Left lung (tissue), 10 donors: ENCODE results near the gene ESPL1. TPM values are rescaled to one million over a fixed set of nuclear protein-coding genes. Genes with fewer than 3 reads are reported as not detected.

Experiments used
- ATAC-seq: fragments of 200-7000 bp; cut with Tn5 transposase; one replicate; pipeline ENCODE4 v1.9.1; 2020; ENCODE audit warnings: moderate library complexity
- DNase-seq, 4 donors: peaks; one replicate each; pipeline ENCODE4 v3.0.0-alpha.2; 2013 to 2020
- H3K27ac ChIP-seq, 2 donors: fragments of 200-600 bp; sonication (generic) in 1 of 2; one replicate each; pipeline versions ENCODE4 v1.5.0 to v1.8.0; 2020 to 2021
- H3K27me3 ChIP-seq, 2 donors: fragments of 200-600 bp; sonication (generic) in 1 of 2; one replicate each; pipeline versions ENCODE4 v1.5.0 to v1.8.0; 2020 to 2021
- H3K36me3 ChIP-seq, 2 donors: fragments of 200-600 bp; sonication (generic) in 1 of 2; one replicate each; pipeline versions ENCODE4 v1.5.0 to v1.8.0; 2020 to 2021
- H3K4me1 ChIP-seq, 2 donors: fragments of 200-600 bp; one replicate each; pipeline ENCODE4 v1.8.0; 2021
- H3K4me3 ChIP-seq, 2 donors: fragments of 200-600 bp; sonication (generic) in 1 of 2; one replicate each; pipeline versions ENCODE4 v1.5.0 to v1.8.0; 2020 to 2021; ENCODE audit warnings: mild to moderate bottlenecking in 1 of 2
- H3K9me3 ChIP-seq, 2 donors: fragments of 200-600 bp; sonication (generic) in 1 of 2; one replicate each; pipeline versions ENCODE4 v1.5.0 to v1.8.0; 2020 to 2021
- CTCF ChIP-seq, 2 donors: fragments of 200-600 bp; sonication (generic) in 1 of 2; IDR thresholded peaks; one replicate each; pipeline versions ENCODE4 v1.5.0 to v1.8.0; 2021; ENCODE audit warnings: antibody characterized with exemption in 2 of 2
- intact Hi-C, 2 donors: fragments of 100-400 bp; cut with DNase I; formaldehyde crosslinking; loops; one replicate each; pipeline versions ENCODE4 v1.11.2 to v1.14.2; 2022
- polyA plus RNA-seq, 6 donors: library from polyadenylated mRNA; unstranded; fragments of 120-200 nt; gene quantifications; one replicate each; pipeline ENCODE4 v1.2.1, GENCODE V29; 2013; ENCODE audit not compliant: insufficient read length in 6 of 6
- total RNA-seq, 2 donors: library from RNA; stranded (reverse); fragmentation: NEBNext Ultra II Directional; extraction: Animal tissue kit (Norgen Biotek cat#: 25700); gene quantifications; one replicate each; pipeline ENCODE4 v1.2.1, GENCODE V29; 2021
- donor health status: DM: no; HTN: yes; CAD: no.
- donor health status: DM: no; HTN: no; CAD: no.

The ESPL1 gene
- total and polyA plus RNA-seq, 8 donors, result 2.8 to 21.7 (median 11.3) TPM

- Histone ChIP-seq H3K9me3 (no peaks in the 10 kb centered on the region), H3K36me3 (no peaks in the 10 kb centered on the region), H3K27me3 (peaks cover 0 to 42% of the 10 kb centered on the region in 2 donors), H3K27ac (peak overlapping the region; percentile 76 to 81), H3K4me1 (peaks cover 7 to 31% of the 10 kb centered on the region in 2 donors), H3K4me3 (peak overlapping the region; percentile 63 to 65)
- intact Hi-C loops, result no loop called here
- no peak for TF ChIP-seq CTCF (IDR thresholded peaks at IDR 0.05)
- ATAC-seq (no peak), DNase-seq (no peak)
Measured at GRCh38 chr12:53231671-53231920, 36.5 kb upstream of the ESPL1 start.

GRCh38 chr12:53231921-53232645 is 36.0 kb upstream of the ESPL1 start, which contains the start of gene RARG:
TSS of gene RARG (minus strand) at chr12:53232209. CDS start at chr12:53227545, 4,664 bp downstream.
- H3K36me3 ChIP-seq, result no peaks in the 10 kb centered on the region
- H3K27me3 ChIP-seq, result peaks cover 0 to 42% of the 10 kb centered on the region in 2 donors
- DNase-seq (peak in 3 of 4 donors; percentile 58 to 89 (median 78)), ATAC-seq (peak; percentile 81)
- H3K9me3 ChIP-seq, result no peaks in the 10 kb centered on the region
- TF ChIP-seq CTCF (IDR thresholded peaks at IDR 0.05), result no peak
- peak within 1 kb of the TSS; percentile 63 to 65 for H3K4me3 ChIP-seq
- H3K4me1 ChIP-seq, result peaks cover 7 to 31% of the 10 kb centered on the region in 2 donors
- peak within 1 kb of the TSS; percentile 76 to 81 for H3K27ac ChIP-seq
- intact Hi-C loops, result no loop called here

DNA sequence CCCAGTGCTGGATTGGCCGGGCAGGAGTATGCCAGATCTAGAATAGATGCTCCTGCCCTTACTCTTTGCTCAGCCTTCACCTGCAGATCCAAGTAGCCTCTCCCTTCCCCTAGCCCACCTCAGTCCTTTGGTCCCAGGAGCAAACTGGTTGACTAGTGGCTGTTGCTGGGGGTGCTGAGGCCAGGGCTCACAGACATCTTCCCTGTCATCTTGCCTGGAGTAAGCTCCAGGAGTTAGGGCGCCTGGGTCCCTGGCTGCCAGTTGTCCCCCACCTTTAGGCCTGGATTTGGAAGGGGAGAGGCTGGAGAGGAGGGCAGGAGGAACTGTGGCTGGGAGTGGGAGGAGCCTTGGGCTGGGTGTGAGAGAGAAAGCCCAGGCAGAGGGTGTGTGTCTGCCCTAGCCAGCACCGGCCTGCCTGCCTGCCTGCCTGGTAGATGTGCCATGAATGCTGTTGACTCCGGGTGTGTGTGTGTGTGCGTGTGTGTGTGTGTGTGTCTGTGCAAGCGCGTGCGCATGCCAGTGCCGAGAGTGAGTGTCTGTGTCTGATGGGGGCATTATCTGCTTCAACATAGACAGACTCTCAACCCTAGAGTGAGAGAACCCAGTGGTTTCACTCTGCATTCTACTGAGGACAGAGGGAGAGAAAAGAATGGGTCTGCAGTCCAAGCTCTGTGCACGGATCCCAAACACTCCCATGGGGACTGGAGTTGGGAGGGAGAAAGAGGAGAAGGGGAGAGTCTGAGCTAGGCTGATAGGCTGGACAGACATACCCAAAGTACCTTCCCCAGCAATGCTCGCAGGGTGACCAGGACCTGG is 35.2 kb upstream of the ESPL1 start:
- peak in 3 of 4 donors; percentile 60 to 83 (median 78) for DNase-seq
- Histone ChIP-seq H3K9me3 (no peaks in the 10 kb centered on the region), H3K36me3 (no peaks in the 10 kb centered on the region), H3K27me3 (peaks cover 0 to 42% of the 10 kb centered on the region in 2 donors), H3K4me1 (peaks cover 7 to 31% of the 10 kb centered on the region in 2 donors), H3K4me3 (peak overlapping the region; percentile 63 to 65), H3K27ac (peak overlapping the region; percentile 76 to 81)
- ATAC-seq, result peak; percentile 77
- TF ChIP-seq CTCF (IDR thresholded peaks at IDR 0.05), result no peak
- intact Hi-C loops, result no loop called here

DNA sequence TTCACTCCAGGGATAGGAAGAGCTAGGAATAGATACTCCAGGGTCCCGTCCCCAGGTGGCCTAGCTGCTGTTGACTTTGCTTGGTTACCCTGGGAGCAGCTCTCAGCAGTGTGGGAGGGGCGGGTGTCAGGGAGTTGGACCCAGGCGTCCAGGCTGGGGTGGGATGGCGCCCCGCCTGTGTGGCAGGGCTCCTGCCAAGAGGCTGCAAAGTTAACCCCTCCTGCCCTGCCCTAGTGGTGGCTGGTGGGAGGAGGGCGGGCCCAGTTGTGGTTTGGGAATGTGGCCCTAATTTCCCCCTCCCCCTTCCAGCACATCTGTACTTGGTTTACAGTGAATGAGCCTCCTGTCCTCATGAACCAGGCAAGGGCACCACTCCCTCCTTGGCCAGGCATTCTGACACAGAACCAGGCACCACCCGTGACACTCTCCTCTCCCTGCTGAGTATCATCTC is 34.4 kb upstream of the ESPL1 start:
- Histone ChIP-seq H3K36me3 (no peaks in the 10 kb centered on the region), H3K9me3 (no peaks in the 10 kb centered on the region), H3K4me3 (no peak overlapping the region), H3K27me3 (peaks cover 0 to 42% of the 10 kb centered on the region in 2 donors), H3K27ac (no peak overlapping the region), H3K4me1 (peaks cover 7 to 31% of the 10 kb centered on the region in 2 donors)
- TF ChIP-seq CTCF (IDR thresholded peaks at IDR 0.05), result no peak
- no peak for ATAC-seq
- intact Hi-C loops, result no loop called here
- DNase-seq, result peak in 1 of 4 donors; percentile 55
